NCI-H2107 (cell line): ENCODE measurements around the gene KLC4.
"Not testable (repeated sequence)": the region's sequence is repeated elsewhere in the genome, so short reads cannot be mapped to it uniquely, and the experiment has no call there.

Source experiments
- DNase-seq: peaks from one replicate; lab custom pipeline; 2025; lab: John Stamatoyannopoulos, UW

Gene KLC4

DNA sequence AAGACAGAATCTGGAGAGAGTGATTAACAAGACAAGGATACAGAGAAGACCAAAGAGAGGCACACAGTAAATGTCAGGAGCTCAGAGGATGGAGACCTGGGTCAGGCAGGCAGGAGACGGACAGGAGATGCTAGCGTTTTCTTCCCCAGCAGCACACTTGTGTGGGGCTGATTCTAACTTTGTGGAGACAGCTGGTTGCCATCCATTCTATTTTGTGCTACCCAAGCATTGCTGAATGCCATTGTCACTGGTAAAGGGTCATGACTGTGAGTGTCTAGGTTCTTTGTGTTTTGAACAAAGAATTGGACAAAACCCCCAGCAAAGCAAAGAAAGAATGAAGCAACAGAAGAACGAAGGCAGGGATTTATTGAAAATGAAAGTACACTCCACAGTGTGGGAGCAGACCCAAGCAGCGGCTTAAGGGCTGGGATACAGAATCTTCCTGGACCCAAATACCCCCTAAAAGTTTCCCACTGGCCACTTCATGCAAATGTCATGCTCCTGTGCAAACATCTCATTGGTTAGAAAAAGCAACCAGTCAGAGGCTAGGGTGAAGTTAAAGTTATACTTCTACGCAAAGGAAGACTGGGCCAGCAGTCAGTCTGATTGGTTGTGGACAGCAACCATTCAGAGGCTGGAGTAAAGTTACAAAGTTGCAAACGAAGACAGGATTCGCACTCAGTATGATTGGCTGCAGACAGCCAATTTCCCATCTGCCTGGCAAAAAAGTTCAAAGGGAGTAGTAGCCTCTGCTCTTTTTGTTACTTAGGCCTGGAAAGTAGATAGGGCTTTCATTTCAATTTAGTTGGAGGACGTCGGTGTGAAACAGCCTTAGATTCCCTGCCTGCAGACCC lies 34.2 kb downstream of the KLC4 start:
- DNase-seq: no peak

- no peak for DNase-seq
These were observed 36.5 kb downstream of the KLC4 start for GRCh38 chr6:43095939-43096338.

DNA sequence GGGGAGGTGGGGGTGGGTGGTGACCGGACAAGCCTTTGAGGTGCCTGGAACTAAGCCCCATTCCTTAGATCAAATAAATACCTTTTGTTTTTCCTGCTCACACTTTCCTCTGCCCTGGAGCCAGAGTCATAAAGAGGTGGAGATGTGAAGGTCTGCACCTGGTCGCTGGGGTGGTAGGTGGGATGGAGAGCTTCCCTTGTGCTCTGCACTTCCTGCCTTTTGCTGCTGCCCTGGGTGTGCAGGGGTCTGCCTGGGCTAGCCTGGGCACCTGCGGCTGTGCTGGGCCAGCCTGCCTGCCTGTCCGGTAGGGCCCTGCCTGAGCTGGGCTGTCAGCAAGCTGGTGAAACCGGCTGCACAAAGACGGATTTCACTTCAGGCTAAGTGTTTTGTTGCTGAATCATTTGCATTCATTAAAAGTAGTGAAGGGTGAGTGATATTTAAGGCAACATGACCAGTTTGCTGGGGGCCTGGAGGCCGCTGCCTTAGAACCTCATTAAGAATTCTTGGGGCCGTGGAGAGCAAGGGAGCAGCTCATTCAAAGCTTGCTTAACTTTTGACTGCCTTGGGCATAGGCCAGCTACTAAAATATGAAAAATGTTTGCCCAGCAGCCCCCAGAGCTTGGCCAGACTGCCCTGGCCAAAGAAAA lies 37.1 kb downstream of the KLC4 start:
- no peak for DNase-seq

GRCh38 chr6:43097098-43097489 lies 37.7 kb downstream of the KLC4 start:
- DNase-seq: no peak

GRCh38 chr6:43097502-43097901 lies 38.1 kb downstream of the KLC4 start:
- DNase-seq: no peak

DNA sequence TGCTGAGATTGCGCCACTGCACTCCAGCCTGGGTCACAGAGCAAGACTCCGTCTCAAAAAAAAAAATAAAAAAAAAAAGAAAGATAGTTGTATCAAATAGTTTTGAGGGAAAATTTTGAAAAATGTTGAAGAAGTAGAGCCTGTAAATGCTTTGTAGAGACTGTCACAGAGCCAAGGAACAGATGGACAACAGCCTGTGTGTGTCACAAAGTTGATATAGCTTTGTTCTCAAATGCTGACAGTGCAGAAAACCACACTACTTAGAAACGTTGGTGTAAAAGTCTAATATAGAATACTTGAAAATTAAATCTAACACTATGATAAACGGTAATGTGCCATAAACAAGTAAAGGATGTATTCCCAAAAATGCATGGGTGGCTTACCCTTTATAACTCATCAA lies 42.1 kb downstream of the KLC4 start:
- DNase-seq: no peak

GRCh38 chr6:43103253-43103876 lies 43.9 kb downstream of the KLC4 start:
- DNase-seq: no peak

- no peak for DNase-seq
These were observed 46.2 kb downstream of the KLC4 start for GRCh38 chr6:43105538-43106222.

DNA sequence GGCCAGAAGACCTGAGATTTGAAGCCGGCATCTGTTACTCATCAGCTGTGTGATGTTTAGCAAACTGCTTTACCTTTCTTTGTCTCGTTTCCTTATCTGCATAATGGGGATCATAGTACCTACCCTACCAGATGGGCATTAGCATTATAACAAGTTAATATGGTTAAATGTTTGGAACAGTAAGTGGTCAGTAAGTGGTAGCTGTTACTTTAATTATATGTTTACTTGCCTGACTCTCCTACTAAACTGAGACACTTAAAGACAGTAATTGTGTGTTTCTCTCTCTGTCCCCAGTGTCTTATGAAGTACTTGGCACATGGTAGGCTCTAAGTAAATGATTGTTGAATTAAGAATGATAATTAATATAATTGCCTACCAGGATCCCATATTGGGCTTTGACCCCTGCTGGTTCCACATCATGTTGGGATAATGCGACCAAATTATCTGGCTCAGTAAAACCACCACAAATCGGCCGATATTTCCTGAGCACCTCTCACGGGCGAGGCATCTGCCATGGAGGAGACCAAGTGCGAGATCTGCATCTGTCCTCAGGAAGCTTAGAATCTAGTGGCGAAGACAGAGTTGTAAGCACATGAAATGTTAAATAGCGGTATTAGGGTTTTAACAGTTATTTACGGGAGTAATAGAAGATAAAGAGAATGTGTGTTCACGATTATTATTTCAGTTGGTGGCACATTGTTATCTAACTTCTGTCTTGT lies 48.1 kb downstream of the KLC4 start:
- DNase-seq: no peak

GRCh38 chr6:43113431-43114260 lies 54.2 kb downstream of the KLC4 start:
- DNase-seq: no peak

DNA sequence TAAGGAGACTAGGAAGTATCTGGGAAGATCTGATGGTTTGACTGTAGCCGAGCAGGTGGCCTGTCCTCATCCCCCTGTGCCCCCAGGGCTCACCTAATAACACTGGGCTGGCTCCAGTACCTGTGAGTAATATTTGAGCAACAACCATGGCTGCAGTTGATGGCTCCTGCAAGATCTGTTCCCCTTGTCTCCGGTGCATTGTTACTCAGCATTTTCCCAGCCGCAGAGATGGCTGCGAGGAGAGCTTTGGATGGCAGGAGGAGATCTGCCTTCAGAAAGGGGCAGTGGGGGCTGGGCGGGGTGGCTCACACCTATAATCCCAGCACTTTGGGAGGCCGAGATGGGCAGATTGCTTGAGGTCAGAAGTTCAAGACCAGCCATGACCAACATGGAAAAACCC lies 55.9 kb downstream of the KLC4 start:
- no peak for DNase-seq

- not testable (repeated sequence) for DNase-seq
These were observed 58.0 kb downstream of the KLC4 start for GRCh38 chr6:43117466-43117865.

GRCh38 chr6:43119482-43119881 lies 60.1 kb downstream of the KLC4 start:
- DNase-seq: no peak

GRCh38 chr6:43120101-43120763 lies 60.8 kb downstream of the KLC4 start:
- DNase-seq: no peak

- DNase-seq: no peak
These were observed 61.8 kb downstream of the KLC4 start for GRCh38 chr6:43120944-43121913.

DNA sequence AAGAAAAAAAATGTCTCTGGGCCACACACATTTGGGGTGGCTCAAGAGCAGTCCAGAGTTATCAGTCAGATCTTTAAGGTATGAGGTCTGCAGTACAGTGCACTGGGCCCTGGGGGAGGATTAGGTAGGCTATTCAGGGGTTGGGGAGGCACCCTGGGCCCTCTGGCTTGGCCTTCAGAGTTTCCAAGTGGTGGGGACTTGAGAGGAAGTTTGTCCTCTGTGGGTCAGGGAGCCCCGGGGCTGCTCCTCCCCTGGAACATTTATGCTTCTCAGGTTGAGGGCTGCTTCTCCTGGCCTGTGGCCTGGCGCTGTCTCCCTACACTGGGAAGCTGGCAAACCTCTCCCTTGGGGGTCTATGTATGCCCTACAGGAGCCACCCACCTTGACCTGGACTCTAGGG lies 62.7 kb downstream of the KLC4 start:
- no peak for DNase-seq

GRCh38 chr6:43123461-43124314 lies 64.3 kb downstream of the KLC4 start:
- no peak for DNase-seq

DNA sequence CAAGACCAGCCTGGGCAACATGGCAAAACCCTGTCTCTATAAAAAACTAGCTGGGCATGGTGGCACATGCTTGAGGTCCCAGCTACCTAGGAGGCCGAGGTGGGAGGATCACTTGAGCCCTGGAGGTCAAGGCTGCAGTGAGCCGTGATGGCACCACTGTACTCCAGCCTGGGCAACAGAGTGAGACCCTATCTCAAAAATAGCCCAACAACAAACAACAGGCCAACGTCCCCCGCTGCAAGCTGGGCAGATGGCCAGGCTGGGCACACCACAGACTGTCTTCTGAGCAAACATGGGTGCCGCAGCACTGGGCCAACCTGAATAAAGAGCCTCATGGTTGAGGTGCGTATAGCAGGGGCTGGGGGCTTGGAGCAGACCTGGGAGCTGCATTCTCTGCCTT lies 65.0 kb downstream of the KLC4 start:
- DNase-seq: no peak
